Measurements from ENCODE around the gene LRMDA.

LRMDA gene

DNA sequence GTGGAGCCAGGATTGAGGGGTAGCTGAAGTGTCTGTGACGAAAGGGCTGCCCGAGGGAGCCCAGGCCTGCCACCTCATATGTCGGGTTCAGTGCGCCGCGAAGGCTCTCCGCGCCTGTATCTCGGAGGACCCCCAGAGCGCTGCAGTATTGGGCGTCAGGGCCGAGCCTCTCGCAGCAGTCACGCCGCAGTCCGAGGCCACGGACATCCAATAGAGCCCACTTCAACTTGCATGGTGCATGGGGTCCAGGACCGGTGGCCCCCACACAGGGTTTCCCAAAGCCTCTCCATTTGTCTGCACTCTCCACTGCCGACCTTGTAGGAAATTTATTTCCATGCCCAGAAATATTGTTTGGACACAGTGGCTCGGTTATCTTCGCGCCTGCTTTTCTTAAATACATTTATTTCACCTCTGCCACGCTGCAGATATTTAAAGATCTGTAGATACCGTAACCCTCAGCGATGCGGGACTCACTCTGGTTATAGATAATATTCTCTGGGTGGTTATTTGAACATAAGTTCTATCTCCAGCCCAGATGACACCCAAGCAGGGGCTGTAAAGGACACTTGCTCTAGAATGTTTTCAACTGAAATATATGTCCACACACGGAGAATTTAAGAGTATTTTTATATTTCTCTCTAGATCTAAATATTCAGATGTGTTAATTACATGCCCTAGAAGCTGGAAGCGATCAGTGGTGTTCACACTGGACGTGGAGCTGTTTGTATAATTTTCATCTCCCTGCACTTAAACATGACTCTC lies 24.8 kb upstream of the LRMDA start:
- TF ChIP-seq TCF12 (IDR thresholded peaks at IDR 0.05; ENCODE audit: low read depth), result no peak
- TF ChIP-seq EGR1 (IDR thresholded peaks at IDR 0.05), result no peak
- no peak for TF ChIP-seq FOXM1 (IDR thresholded peaks at IDR 0.05; ENCODE audit: borderline replicate concordance, low read depth)
- TF ChIP-seq CEBPB (IDR thresholded peaks at IDR 0.05), result no peak
- no peak for TF ChIP-seq YY1 (IDR thresholded peaks at IDR 0.05; ENCODE audit: low read depth)
- no peak for TF ChIP-seq CREB1 (IDR thresholded peaks at IDR 0.05; ENCODE audit: low read depth)
- TF ChIP-seq, protein P1, sequence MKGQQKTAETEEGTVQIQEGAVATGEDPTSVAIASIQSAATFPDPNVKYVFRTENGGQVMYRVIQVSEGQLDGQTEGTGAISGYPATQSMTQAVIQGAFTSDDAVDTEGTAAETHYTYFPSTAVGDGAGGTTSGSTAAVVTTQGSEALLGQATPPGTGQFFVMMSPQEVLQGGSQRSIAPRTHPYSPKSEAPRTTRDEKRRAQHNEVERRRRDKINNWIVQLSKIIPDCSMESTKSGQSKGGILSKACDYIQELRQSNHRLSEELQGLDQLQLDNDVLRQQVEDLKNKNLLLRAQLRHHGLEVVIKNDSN (IDR thresholded peaks at IDR 0.05), result no peak
- no peak for TF ChIP-seq ZBTB7A (IDR thresholded peaks at IDR 0.05; ENCODE audit: low read depth)
- no peak for TF ChIP-seq NFIC (IDR thresholded peaks at IDR 0.05)
- no peak for TF ChIP-seq TEAD4 (IDR thresholded peaks at IDR 0.05)
- TF ChIP-seq, protein P2, sequence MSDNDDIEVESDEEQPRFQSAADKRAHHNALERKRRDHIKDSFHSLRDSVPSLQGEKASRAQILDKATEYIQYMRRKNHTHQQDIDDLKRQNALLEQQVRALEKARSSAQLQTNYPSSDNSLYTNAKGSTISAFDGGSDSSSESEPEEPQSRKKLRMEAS (IDR thresholded peaks at IDR 0.05), result no peak
- TF ChIP-seq, protein P3, sequence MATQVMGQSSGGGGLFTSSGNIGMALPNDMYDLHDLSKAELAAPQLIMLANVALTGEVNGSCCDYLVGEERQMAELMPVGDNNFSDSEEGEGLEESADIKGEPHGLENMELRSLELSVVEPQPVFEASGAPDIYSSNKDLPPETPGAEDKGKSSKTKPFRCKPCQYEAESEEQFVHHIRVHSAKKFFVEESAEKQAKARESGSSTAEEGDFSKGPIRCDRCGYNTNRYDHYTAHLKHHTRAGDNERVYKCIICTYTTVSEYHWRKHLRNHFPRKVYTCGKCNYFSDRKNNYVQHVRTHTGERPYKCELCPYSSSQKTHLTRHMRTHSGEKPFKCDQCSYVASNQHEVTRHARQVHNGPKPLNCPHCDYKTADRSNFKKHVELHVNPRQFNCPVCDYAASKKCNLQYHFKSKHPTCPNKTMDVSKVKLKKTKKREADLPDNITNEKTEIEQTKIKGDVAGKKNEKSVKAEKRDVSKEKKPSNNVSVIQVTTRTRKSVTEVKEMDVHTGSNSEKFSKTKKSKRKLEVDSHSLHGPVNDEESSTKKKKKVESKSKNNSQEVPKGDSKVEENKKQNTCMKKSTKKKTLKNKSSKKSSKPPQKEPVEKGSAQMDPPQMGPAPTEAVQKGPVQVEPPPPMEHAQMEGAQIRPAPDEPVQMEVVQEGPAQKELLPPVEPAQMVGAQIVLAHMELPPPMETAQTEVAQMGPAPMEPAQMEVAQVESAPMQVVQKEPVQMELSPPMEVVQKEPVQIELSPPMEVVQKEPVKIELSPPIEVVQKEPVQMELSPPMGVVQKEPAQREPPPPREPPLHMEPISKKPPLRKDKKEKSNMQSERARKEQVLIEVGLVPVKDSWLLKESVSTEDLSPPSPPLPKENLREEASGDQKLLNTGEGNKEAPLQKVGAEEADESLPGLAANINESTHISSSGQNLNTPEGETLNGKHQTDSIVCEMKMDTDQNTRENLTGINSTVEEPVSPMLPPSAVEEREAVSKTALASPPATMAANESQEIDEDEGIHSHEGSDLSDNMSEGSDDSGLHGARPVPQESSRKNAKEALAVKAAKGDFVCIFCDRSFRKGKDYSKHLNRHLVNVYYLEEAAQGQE (IDR thresholded peaks at IDR 0.05; ENCODE audit: low read depth), result no peak
- no peak for TF ChIP-seq RAD21 (IDR thresholded peaks at IDR 0.05; ENCODE audit: low read depth)
- no peak for TF ChIP-seq TAF1 (IDR thresholded peaks at IDR 0.05; ENCODE audit: low read depth)
- no peak for TF ChIP-seq EP300 (IDR thresholded peaks at IDR 0.05; ENCODE audit: borderline replicate concordance)

DNA sequence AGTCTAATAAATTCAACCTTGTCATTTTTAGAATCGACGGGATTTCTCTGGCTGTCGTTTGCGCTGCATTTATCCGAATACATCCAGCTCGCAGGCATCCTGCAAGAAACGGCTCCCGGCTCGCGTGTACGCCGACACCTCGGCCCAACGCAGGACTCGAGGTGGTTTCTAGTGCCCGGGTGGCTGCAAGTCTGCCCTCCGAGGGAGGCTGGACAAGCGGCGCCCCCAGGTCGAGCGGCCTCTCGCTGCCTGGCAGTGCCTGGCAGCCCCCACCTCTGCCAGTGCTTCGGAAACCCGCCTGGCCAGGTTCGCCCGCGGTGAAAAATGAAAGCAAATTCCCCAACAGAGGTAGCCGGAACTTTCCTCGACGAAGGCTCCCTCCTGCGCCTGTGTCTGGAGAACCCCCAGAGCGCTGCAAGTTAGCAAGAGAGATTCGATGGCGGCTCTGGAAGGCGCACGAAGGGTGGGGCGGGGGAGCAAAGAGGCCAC lies 24.2 kb upstream of the LRMDA start:
- no peak for TF ChIP-seq CREB1 (IDR thresholded peaks at IDR 0.05; ENCODE audit: low read depth)
- TF ChIP-seq, protein P2 (IDR thresholded peaks at IDR 0.05), result no peak
- TF ChIP-seq ZBTB7A (IDR thresholded peaks at IDR 0.05; ENCODE audit: low read depth), result no peak
- TF ChIP-seq, protein P1 (IDR thresholded peaks at IDR 0.05), result no peak
- no peak for TF ChIP-seq YY1 (IDR thresholded peaks at IDR 0.05; ENCODE audit: low read depth)
- no peak for TF ChIP-seq FOXM1 (IDR thresholded peaks at IDR 0.05; ENCODE audit: borderline replicate concordance, low read depth)
- no peak for TF ChIP-seq NFIC (IDR thresholded peaks at IDR 0.05)
- TF ChIP-seq, protein P3 (IDR thresholded peaks at IDR 0.05; ENCODE audit: low read depth), result no peak
- no peak for TF ChIP-seq TCF12 (IDR thresholded peaks at IDR 0.05; ENCODE audit: low read depth)
- TF ChIP-seq RAD21 (IDR thresholded peaks at IDR 0.05; ENCODE audit: low read depth), result no peak
- no peak for TF ChIP-seq CEBPB (IDR thresholded peaks at IDR 0.05)

DNA sequence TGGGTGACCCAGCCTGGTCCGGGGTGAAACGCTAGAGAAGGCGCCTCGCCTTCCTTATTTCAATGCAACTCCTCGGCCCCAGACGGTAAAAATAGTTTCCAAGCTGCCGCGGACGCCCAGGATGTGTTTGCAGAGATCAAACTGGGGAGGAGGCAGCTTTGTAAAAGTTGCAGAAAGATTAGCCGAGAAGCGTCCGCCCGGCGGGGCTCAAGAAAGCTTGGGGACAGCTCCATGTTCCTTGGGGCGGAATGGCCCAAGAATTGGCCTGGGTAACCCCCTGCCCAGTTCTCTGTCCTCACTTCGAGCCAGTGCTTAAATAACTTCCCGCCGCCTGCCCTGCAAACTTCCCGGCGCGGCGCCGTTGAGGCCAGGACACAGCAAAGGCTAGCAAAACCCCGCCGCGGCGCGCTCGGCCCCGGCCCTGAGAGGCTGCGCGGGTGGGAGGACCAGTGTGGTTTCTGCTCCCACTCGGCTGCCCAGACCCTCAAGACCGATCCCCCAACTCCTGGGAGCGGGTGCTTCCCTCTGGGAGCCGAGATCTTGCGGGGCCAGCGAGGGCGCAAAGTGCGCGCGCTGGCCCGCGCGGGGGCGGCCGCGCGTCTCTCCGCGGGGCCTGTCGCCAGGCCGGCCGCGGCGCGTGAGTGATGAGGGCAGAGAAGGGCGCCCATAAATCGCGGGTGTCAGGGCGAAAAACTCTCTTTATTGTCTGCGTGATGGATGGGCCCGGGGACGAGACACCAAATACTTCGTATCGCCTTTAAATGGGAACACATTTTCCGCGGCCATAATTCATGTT lies 23.5 kb upstream of the LRMDA start:
- TF ChIP-seq TCF12 (IDR thresholded peaks at IDR 0.05; ENCODE audit: low read depth), result no peak
- no peak for TF ChIP-seq TEAD4 (IDR thresholded peaks at IDR 0.05)

DNA sequence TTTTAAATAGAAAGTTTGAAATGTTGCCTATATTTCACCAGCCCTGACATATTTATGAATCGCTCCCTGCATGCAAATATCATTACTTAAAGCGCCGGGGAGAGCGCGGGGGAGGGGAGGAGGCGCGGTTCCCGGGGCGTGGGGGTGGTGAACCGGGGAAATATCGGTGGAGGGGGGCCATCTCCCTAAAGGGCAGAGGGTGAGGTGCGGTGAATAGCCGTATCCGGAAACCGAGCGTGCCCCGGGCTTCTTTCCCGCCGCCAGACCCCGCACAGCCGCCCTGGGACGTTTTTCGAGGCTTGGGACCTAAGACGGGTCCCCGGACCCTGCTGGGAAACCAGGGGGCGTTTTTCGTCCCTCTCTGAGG lies 22.9 kb upstream of the LRMDA start:
- no peak for TF ChIP-seq TAF1 (IDR thresholded peaks at IDR 0.05; ENCODE audit: low read depth)

DNA sequence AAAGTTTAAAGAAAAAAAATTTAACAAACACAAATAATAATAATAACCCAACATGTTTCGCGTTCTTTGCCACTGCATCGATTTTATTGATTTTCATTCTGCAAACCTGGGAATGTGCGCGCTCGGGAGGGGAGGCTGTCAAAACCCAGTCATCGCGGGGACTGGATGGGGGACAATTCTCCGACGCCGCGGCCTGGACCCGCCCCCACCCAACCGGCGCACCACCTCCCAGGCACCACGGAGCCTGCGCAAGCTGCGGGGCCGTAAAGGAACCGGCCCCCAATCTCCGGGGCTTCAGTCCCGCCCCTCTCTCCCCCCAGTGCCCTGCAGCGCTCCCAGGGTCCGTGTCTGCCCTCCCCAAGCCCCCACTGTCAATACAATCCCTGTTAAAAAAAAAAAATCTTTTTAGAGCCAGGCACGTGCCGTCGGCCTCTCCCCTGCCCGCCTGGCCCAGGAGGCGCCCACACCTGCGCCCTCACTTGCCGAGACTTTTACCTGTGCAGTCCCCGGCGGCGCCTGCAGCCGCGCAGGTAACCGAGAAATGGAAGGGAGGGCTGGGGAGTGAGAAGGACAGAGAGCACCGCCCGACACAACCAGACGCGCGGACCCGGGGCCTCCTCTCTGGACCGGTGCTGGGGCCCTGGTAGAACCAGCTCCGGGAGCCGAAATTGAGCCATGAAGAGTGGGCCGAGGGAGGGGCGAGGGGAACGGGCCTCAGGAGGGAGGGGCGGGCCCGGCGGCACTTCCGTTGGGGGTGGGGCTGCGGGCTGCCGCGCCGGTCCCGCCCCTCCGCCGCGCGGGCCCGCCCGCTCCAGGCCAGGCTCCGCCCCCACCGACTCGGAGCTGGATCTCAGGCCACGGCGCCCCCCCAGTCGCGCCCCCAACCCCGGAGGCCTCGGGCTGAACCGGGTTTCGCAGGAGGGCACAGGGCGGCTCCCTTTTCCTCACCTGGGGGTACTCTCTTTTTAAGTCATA lies 22.2 kb upstream of the LRMDA start:
- TF ChIP-seq CEBPB (IDR thresholded peaks at IDR 0.05) (no peak), NFIC (IDR thresholded peaks at IDR 0.05) (no peak), EP300 (IDR thresholded peaks at IDR 0.05; ENCODE audit: borderline replicate concordance) (no peak), FOXM1 (IDR thresholded peaks at IDR 0.05; ENCODE audit: borderline replicate concordance, low read depth) (no peak), TCF12 (IDR thresholded peaks at IDR 0.05; ENCODE audit: low read depth) (0 out of 2 replicates have a peak, but pooled peaks have one; percentile 54), EGR1 (IDR thresholded peaks at IDR 0.05) (no peak; the same call in 1 of the 2 replicates), TAF1 (IDR thresholded peaks at IDR 0.05; ENCODE audit: low read depth) (peak; percentile 87), TEAD4 (IDR thresholded peaks at IDR 0.05) (no peak), ZBTB7A (IDR thresholded peaks at IDR 0.05; ENCODE audit: low read depth) (peak; percentile 46), RAD21 (IDR thresholded peaks at IDR 0.05; ENCODE audit: low read depth) (no peak; the same call in 1 of the 2 replicates), YY1 (IDR thresholded peaks at IDR 0.05; ENCODE audit: low read depth) (no peak)
- TF ChIP-seq, protein P2 (IDR thresholded peaks at IDR 0.05), result peak; percentile 95
- TF ChIP-seq, protein P1 (IDR thresholded peaks at IDR 0.05), result peak; percentile 62

Measured in Ishikawa (cell line).